Measurements from ENCODE around the gene ZNF862. TPM values are rescaled to one million over a fixed set of nuclear protein-coding genes. Genes with fewer than 3 reads are reported as not detected.

Gene ZNF862
- total RNA-seq, 1 donor from 2014 or later = 8.0 TPM

DNA sequence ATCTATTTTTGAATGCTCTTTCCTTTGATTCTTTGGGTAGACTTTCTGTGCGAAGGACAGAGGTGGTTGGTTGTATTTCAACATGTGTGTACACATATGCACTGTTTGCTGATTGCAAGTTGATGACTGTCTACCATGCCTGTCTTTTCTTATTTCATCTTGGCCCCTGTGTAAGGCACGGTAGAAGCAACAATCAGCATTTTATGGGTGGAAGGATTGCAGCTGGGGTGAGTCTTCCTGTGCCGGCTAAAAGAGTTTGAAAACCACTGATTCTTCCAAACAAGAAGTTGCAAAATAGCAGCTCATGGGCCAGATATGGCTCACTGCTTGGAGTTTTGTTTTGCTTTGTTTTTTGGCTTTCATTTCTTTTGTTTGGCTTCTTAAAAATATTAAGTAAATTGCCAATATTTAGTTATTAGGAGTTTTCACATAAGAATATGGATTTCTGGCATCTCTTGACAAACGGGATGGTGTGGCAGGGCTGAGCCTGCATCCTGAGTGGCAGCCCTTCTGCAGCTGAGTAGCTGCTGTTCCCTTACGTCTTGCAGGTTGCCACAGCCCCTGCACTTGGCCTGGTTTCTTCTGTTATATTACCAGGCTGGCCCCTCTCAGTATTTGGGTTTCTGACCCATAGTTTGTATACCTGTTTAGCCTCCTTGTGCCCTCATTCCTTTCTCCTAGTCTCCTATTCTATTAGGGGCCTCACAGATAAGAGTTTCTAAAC, 7.2 kb downstream of the ZNF862 start:
- DNase-seq (ENCODE audit: low read depth) = no peak
- H3K4me3 ChIP-seq (ENCODE audit: low read depth, low read length) = no peak overlapping the region
- TF ChIP-seq, protein P1, sequence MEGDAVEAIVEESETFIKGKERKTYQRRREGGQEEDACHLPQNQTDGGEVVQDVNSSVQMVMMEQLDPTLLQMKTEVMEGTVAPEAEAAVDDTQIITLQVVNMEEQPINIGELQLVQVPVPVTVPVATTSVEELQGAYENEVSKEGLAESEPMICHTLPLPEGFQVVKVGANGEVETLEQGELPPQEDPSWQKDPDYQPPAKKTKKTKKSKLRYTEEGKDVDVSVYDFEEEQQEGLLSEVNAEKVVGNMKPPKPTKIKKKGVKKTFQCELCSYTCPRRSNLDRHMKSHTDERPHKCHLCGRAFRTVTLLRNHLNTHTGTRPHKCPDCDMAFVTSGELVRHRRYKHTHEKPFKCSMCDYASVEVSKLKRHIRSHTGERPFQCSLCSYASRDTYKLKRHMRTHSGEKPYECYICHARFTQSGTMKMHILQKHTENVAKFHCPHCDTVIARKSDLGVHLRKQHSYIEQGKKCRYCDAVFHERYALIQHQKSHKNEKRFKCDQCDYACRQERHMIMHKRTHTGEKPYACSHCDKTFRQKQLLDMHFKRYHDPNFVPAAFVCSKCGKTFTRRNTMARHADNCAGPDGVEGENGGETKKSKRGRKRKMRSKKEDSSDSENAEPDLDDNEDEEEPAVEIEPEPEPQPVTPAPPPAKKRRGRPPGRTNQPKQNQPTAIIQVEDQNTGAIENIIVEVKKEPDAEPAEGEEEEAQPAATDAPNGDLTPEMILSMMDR (conservative IDR thresholded peaks at IDR 0.05; ENCODE audit: low read depth, low read length) = no peak

DNA sequence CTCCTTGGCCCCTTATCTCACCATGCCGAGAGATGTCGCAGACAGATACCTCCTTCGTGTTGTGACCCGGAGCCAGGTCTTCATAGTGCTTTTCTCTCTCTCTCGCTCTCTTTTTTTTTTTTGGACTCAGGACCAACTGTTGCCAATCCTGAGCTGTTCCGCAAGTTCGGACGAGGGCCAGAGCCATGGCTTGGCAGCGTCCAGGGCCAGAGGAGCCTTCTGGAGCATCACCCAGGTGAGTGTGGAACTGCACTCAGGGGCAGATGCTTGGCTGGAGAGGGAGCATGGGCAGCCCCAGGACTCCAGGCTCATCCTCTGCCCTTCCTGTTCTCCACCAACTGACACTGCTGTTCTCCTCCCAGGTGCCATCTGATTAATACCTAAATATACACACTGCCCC, 7.8 kb downstream of the ZNF862 start:
- TF ChIP-seq, protein P1 (conservative IDR thresholded peaks at IDR 0.05; ENCODE audit: low read depth, low read length) = no peak
- DNase-seq (ENCODE audit: low read depth) = no peak
- H3K4me3 ChIP-seq (ENCODE audit: low read depth, low read length) = no peak overlapping the region

DNA sequence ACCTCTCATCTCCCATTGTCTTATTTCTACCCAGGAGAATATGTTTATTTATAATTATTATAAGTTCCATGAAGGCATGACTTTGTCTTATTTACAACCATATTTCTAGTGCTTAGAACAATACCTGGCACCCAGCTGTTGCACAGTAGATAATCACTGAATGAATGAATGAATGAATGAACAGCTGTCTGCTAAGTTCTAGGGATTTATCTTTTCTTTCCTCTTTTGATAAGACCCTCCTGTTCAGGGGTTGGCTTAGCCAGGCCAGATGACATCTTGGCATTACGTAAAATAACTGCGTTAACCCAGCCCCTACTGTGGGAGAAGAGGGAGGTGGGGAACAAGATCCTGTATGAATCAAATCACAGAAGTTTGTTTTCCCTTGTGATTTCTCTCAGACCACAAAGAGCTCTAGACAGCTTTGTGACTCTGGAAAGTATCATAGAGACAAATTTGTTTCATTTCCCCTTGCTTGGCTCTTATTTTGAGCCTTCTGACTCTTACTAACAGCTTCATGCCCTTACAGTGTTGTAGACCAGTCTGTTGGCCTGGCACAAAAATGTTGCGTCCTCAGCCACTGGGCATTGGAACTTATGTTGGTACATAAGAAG, 8.4 kb downstream of the ZNF862 start:
- TF ChIP-seq, protein P1 (conservative IDR thresholded peaks at IDR 0.05; ENCODE audit: low read depth, low read length) = no peak
- H3K4me3 ChIP-seq (ENCODE audit: low read depth, low read length) = no peak overlapping the region
- DNase-seq (ENCODE audit: low read depth) = no peak

DNA sequence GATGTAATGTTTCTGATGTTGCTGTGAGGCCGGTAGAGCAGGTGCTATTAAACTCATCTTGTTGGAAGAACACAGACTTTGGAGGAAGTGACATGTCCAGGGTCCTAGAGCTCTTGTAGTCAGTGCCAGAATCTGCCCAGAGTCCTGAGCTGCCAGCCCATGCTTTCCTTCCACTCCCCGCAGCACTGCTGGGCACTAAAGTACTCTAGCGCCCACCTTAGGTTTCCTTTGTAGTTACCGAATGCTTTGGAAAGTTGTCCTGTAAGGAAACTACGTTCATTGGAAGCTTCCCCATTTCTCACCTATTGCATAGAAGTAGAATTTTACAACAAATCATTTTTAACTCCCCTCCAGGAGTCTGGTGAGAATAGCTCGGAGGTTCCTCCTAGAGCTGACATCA, 11.0 kb downstream of the ZNF862 start:
- H3K4me3 ChIP-seq (ENCODE audit: low read depth, low read length) = no peak overlapping the region
- TF ChIP-seq, protein P1 (conservative IDR thresholded peaks at IDR 0.05; ENCODE audit: low read depth, low read length) = no peak
- no peak for DNase-seq (ENCODE audit: low read depth)

DNA sequence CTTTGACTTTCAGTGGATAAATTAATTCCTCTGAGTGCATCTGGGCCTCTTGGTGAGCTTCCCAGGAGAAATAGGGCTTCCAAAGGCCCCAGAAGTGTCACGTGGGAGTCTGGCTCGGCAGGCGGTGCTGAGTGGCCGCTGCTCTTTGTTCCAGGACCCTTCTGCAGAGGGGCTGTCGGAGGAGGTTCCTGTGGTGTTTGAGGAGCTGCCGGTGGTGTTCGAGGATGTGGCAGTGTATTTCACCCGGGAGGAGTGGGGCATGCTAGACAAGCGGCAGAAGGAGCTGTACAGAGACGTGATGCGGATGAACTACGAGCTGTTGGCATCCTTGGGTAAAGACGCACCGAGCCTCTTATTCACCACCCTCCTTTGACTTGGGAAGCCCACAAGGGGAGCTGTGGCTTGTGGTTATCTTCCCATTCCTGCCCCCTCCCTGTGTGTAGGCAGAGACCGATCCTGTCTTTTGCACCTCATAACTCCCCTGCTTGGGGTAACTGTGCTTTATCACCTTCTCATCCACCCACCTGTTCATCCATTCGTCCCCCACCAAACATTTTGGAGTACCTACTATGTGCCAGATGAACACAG, 11.9 kb downstream of the ZNF862 start:
- TF ChIP-seq, protein P1 (conservative IDR thresholded peaks at IDR 0.05; ENCODE audit: low read depth, low read length) = no peak
- DNase-seq (ENCODE audit: low read depth) = no peak
- no peak overlapping the region for H3K4me3 ChIP-seq (ENCODE audit: low read depth, low read length)

DNA sequence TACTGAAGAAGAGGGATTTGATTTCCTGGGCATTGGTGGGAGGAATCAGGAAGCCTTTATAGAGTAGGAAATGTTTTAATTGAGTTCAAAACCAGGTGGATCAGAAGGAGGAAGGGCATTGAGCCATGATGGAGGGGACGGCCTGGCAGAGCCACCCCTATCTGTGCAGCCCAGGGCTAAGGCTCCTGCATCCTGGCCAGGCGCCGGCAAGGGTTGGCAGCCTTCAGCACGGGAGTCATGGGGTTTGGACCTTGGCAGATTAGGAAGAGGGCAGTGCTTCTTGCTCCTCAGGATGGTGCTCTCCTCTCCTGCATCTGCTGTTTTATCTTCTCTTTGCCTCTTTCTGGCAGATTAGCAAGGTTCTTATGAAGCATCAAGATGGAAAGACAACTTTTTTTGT, 12.5 kb downstream of the ZNF862 start:
- DNase-seq (ENCODE audit: low read depth) = no peak
- H3K4me3 ChIP-seq (ENCODE audit: low read depth, low read length) = no peak overlapping the region
- TF ChIP-seq, protein P1 (conservative IDR thresholded peaks at IDR 0.05; ENCODE audit: low read depth, low read length) = no peak

Data from epithelial cell of proximal tubule (primary cell).